ENCODE measurements around the gene RPA3. TPM values are rescaled to one million over a fixed set of nuclear protein-coding genes. Genes with fewer than 3 reads are reported as not detected.

RPA3 gene
- polyA plus RNA-seq, 2 donors = 16.4 to 28.1 TPM

GRCh38 chr7:7750571-7751242 lies 32.3 kb upstream of the RPA3 start:
- Histone ChIP-seq H3K4me1 (ENCODE audit: control insufficient read depth in 2 of 2, insufficient read depth in 2 of 2, low read length in 1 of 2) (peaks cover 0 to 2% of the 10 kb centered on the region in 2 donors), H3K4me3 (ENCODE audit: low read depth in 1 of 2, low read length in 2 of 2) (no peak overlapping the region), H3K27ac (ENCODE audit: low read depth in 2 of 2, low read length in 1 of 2) (no peak overlapping the region), H3K36me3 (ENCODE audit: control insufficient read depth in 2 of 2, insufficient read depth in 2 of 2, low read length in 1 of 2) (no peaks in the 10 kb centered on the region), H3K9me3 (ENCODE audit: control insufficient read depth in 2 of 2, insufficient read depth in 1 of 2, low read depth in 1 of 2, low read length in 1 of 2) (no peaks in the 10 kb centered on the region), H3K27me3 (ENCODE audit: control insufficient read depth in 1 of 2, insufficient read depth in 2 of 2, low read length in 2 of 2) (no peaks in the 10 kb centered on the region)
- WGBS, 2 donors = 73 to 89% methylated on average over 2 of the region's 2 CpGs

GRCh38 chr7:7746458-7746857 lies 28.1 kb upstream of the RPA3 start:
- no peak overlapping the region for H3K27ac ChIP-seq (ENCODE audit: low read depth in 2 of 2, low read length in 1 of 2)
- WGBS, 2 donors = 58 to 86% methylated on average over 4 of the region's 4 CpGs

GRCh38 chr7:7745966-7746365 lies 27.6 kb upstream of the RPA3 start:
- Histone ChIP-seq H3K27me3 (ENCODE audit: control insufficient read depth in 1 of 2, insufficient read depth in 2 of 2, low read length in 2 of 2) (no peaks in the 10 kb centered on the region), H3K4me1 (ENCODE audit: control insufficient read depth in 2 of 2, insufficient read depth in 2 of 2, low read length in 1 of 2) (no peaks in the 10 kb centered on the region), H3K27ac (ENCODE audit: low read depth in 2 of 2, low read length in 1 of 2) (no peak overlapping the region), H3K36me3 (ENCODE audit: control insufficient read depth in 2 of 2, insufficient read depth in 2 of 2, low read length in 1 of 2) (no peaks in the 10 kb centered on the region), H3K9me3 (ENCODE audit: control insufficient read depth in 2 of 2, insufficient read depth in 1 of 2, low read depth in 1 of 2, low read length in 1 of 2) (no peaks in the 10 kb centered on the region), H3K4me3 (ENCODE audit: low read depth in 1 of 2, low read length in 2 of 2) (no peak overlapping the region)
- WGBS, 2 donors = 94 to 97% methylated on average over 4 of the region's 4 CpGs

More at GRCh38 chr7:7746458-7746857, 28.1 kb upstream of the RPA3 start:
- Histone ChIP-seq H3K4me3 (ENCODE audit: low read depth in 1 of 2, low read length in 2 of 2) (no peak overlapping the region), H3K36me3 (ENCODE audit: control insufficient read depth in 2 of 2, insufficient read depth in 2 of 2, low read length in 1 of 2) (no peaks in the 10 kb centered on the region), H3K4me1 (ENCODE audit: control insufficient read depth in 2 of 2, insufficient read depth in 2 of 2, low read length in 1 of 2) (peaks cover 0 to under 1% of the 10 kb centered on the region in 2 donors), H3K9me3 (ENCODE audit: control insufficient read depth in 2 of 2, insufficient read depth in 1 of 2, low read depth in 1 of 2, low read length in 1 of 2) (no peaks in the 10 kb centered on the region), H3K27me3 (ENCODE audit: control insufficient read depth in 1 of 2, insufficient read depth in 2 of 2, low read length in 2 of 2) (no peaks in the 10 kb centered on the region)

- no peaks in the 10 kb centered on the region for H3K9me3 ChIP-seq (ENCODE audit: control insufficient read depth in 2 of 2, insufficient read depth in 1 of 2, low read depth in 1 of 2, low read length in 1 of 2)
- WGBS, 2 donors = 77 to 82% methylated on average over 4 of the region's 4 CpGs
- no peaks in the 10 kb centered on the region for H3K4me1 ChIP-seq (ENCODE audit: control insufficient read depth in 2 of 2, insufficient read depth in 2 of 2, low read length in 1 of 2)
- H3K27ac ChIP-seq (ENCODE audit: low read depth in 2 of 2, low read length in 1 of 2) = no peak overlapping the region
- no peaks in the 10 kb centered on the region for H3K36me3 ChIP-seq (ENCODE audit: control insufficient read depth in 2 of 2, insufficient read depth in 2 of 2, low read length in 1 of 2)
- no peaks in the 10 kb centered on the region for H3K27me3 ChIP-seq (ENCODE audit: control insufficient read depth in 1 of 2, insufficient read depth in 2 of 2, low read length in 2 of 2)
- H3K4me3 ChIP-seq (ENCODE audit: low read depth in 1 of 2, low read length in 2 of 2) = no peak overlapping the region
Measured at GRCh38 chr7:7745258-7745657, 26.9 kb upstream of the RPA3 start.

- no peaks in the 10 kb centered on the region for H3K27me3 ChIP-seq (ENCODE audit: control insufficient read depth in 1 of 2, insufficient read depth in 2 of 2, low read length in 2 of 2)
- no peaks in the 10 kb centered on the region for H3K4me1 ChIP-seq (ENCODE audit: control insufficient read depth in 2 of 2, insufficient read depth in 2 of 2, low read length in 1 of 2)
- H3K4me3 ChIP-seq (ENCODE audit: low read depth in 1 of 2, low read length in 2 of 2) = no peak overlapping the region
- WGBS, 2 donors = 97% methylated on average over 12 of the region's 12 CpGs
- no peak overlapping the region for H3K27ac ChIP-seq (ENCODE audit: low read depth in 2 of 2, low read length in 1 of 2)
- no peaks in the 10 kb centered on the region for H3K9me3 ChIP-seq (ENCODE audit: control insufficient read depth in 2 of 2, insufficient read depth in 1 of 2, low read depth in 1 of 2, low read length in 1 of 2)
- H3K36me3 ChIP-seq (ENCODE audit: control insufficient read depth in 2 of 2, insufficient read depth in 2 of 2, low read length in 1 of 2) = no peaks in the 10 kb centered on the region
Measured at GRCh38 chr7:7742223-7742622, 23.8 kb upstream of the RPA3 start.

- Histone ChIP-seq H3K4me1 (ENCODE audit: control insufficient read depth in 2 of 2, insufficient read depth in 2 of 2, low read length in 1 of 2) (no peaks in the 10 kb centered on the region), H3K4me3 (ENCODE audit: low read depth in 1 of 2, low read length in 2 of 2) (no peak overlapping the region), H3K27ac (ENCODE audit: low read depth in 2 of 2, low read length in 1 of 2) (no peak overlapping the region), H3K27me3 (ENCODE audit: control insufficient read depth in 1 of 2, insufficient read depth in 2 of 2, low read length in 2 of 2) (no peaks in the 10 kb centered on the region), H3K36me3 (ENCODE audit: control insufficient read depth in 2 of 2, insufficient read depth in 2 of 2, low read length in 1 of 2) (no peaks in the 10 kb centered on the region), H3K9me3 (ENCODE audit: control insufficient read depth in 2 of 2, insufficient read depth in 1 of 2, low read depth in 1 of 2, low read length in 1 of 2) (no peaks in the 10 kb centered on the region)
- 93 to 96% methylated on average over 2 of the region's 2 CpGs for WGBS, 2 donors
Measured at GRCh38 chr7:7740037-7740355, 21.6 kb upstream of the RPA3 start.

GRCh38 chr7:7739204-7740036 lies 21.0 kb upstream of the RPA3 start:
- Histone ChIP-seq H3K4me1 (ENCODE audit: control insufficient read depth in 2 of 2, insufficient read depth in 2 of 2, low read length in 1 of 2) (no peaks in the 10 kb centered on the region), H3K36me3 (ENCODE audit: control insufficient read depth in 2 of 2, insufficient read depth in 2 of 2, low read length in 1 of 2) (no peaks in the 10 kb centered on the region), H3K9me3 (ENCODE audit: control insufficient read depth in 2 of 2, insufficient read depth in 1 of 2, low read depth in 1 of 2, low read length in 1 of 2) (no peaks in the 10 kb centered on the region), H3K27ac (ENCODE audit: low read depth in 2 of 2, low read length in 1 of 2) (no peak overlapping the region), H3K27me3 (ENCODE audit: control insufficient read depth in 1 of 2, insufficient read depth in 2 of 2, low read length in 2 of 2) (no peaks in the 10 kb centered on the region), H3K4me3 (ENCODE audit: low read depth in 1 of 2, low read length in 2 of 2) (no peak overlapping the region)
- 76 to 78% methylated on average over 4 of the region's 4 CpGs for WGBS, 2 donors

GRCh38 chr7:7738622-7739021 lies 20.2 kb upstream of the RPA3 start:
- Histone ChIP-seq H3K27ac (ENCODE audit: low read depth in 2 of 2, low read length in 1 of 2) (no peak overlapping the region), H3K4me3 (ENCODE audit: low read depth in 1 of 2, low read length in 2 of 2) (no peak overlapping the region), H3K27me3 (ENCODE audit: control insufficient read depth in 1 of 2, insufficient read depth in 2 of 2, low read length in 2 of 2) (no peaks in the 10 kb centered on the region), H3K4me1 (ENCODE audit: control insufficient read depth in 2 of 2, insufficient read depth in 2 of 2, low read length in 1 of 2) (no peaks in the 10 kb centered on the region), H3K36me3 (ENCODE audit: control insufficient read depth in 2 of 2, insufficient read depth in 2 of 2, low read length in 1 of 2) (no peaks in the 10 kb centered on the region), H3K9me3 (ENCODE audit: control insufficient read depth in 2 of 2, insufficient read depth in 1 of 2, low read depth in 1 of 2, low read length in 1 of 2) (no peaks in the 10 kb centered on the region)
- 90 to 94% methylated on average over 3 of the region's 3 CpGs for WGBS, 2 donors

GRCh38 chr7:7738177-7738576 lies 19.8 kb upstream of the RPA3 start:
- Histone ChIP-seq H3K27ac (ENCODE audit: low read depth in 2 of 2, low read length in 1 of 2) (no peak overlapping the region), H3K4me3 (ENCODE audit: low read depth in 1 of 2, low read length in 2 of 2) (no peak overlapping the region), H3K4me1 (ENCODE audit: control insufficient read depth in 2 of 2, insufficient read depth in 2 of 2, low read length in 1 of 2) (no peaks in the 10 kb centered on the region), H3K9me3 (ENCODE audit: control insufficient read depth in 2 of 2, insufficient read depth in 1 of 2, low read depth in 1 of 2, low read length in 1 of 2) (no peaks in the 10 kb centered on the region), H3K36me3 (ENCODE audit: control insufficient read depth in 2 of 2, insufficient read depth in 2 of 2, low read length in 1 of 2) (no peaks in the 10 kb centered on the region), H3K27me3 (ENCODE audit: control insufficient read depth in 1 of 2, insufficient read depth in 2 of 2, low read length in 2 of 2) (no peaks in the 10 kb centered on the region)
- WGBS, 2 donors = 71 to 84% methylated on average over 1 of the region's 1 CpG

- no peaks in the 10 kb centered on the region for H3K9me3 ChIP-seq (ENCODE audit: control insufficient read depth in 2 of 2, insufficient read depth in 1 of 2, low read depth in 1 of 2, low read length in 1 of 2)
- no peaks in the 10 kb centered on the region for H3K36me3 ChIP-seq (ENCODE audit: control insufficient read depth in 2 of 2, insufficient read depth in 2 of 2, low read length in 1 of 2)
- no peak overlapping the region for H3K4me3 ChIP-seq (ENCODE audit: low read depth in 1 of 2, low read length in 2 of 2)
- no peaks in the 10 kb centered on the region for H3K4me1 ChIP-seq (ENCODE audit: control insufficient read depth in 2 of 2, insufficient read depth in 2 of 2, low read length in 1 of 2)
- H3K27me3 ChIP-seq (ENCODE audit: control insufficient read depth in 1 of 2, insufficient read depth in 2 of 2, low read length in 2 of 2) = no peaks in the 10 kb centered on the region
- H3K27ac ChIP-seq (ENCODE audit: low read depth in 2 of 2, low read length in 1 of 2) = no peak overlapping the region
Measured at GRCh38 chr7:7737674-7738073, 19.3 kb upstream of the RPA3 start.
